CD4-positive, alpha-beta T cell (primary cell): ENCODE measurements around the gene GALNTL6. TPM values are rescaled to one million over a fixed set of nuclear protein-coding genes. Genes with fewer than 3 reads are reported as not detected.

Experiments used
- ATAC-seq: fragments of 200-7000 bp; cut with Tn5 transposase; one replicate; pipeline ENCODE4 v1.10.0; 2022; ENCODE audit warnings: mild to moderate bottlenecking; ENCODE audit not compliant: poor library complexity
- CTCF ChIA-PET: fragments of 350-600 bp; sonication (Branson Sonifier 250); formaldehyde crosslinking; loops from one replicate; lab custom pipeline; 2021; ENCODE audit warnings: antibody characterized with exemption, inconsistent platforms; lab: Charles Lee
- POLR2A ChIA-PET: fragments of 350-600 bp; sonication (Branson Sonifier 250); formaldehyde crosslinking; loops from one replicate; lab custom pipeline; 2021; ENCODE audit warnings: antibody characterized with exemption, inconsistent platforms; lab: Charles Lee
- DNase-seq, 14 experiments: peaks; one replicate each; pipeline ENCODE4 v3.0.0-alpha.2; 2013 to 2020; ENCODE audit warnings: mixed read lengths in 2 of 14
- H3K27ac ChIP-seq, 2 donors: one replicate each; pipeline versions ENCODE4 v1.5.1 to v1.7.0; 2013; ENCODE audit warnings: low read length in 2 of 2, low read depth in 1 of 2, mild to moderate bottlenecking in 1 of 2
- H3K27me3 ChIP-seq, 2 experiments: 1 replicate in 1 of 2; 2 replicates in 1 of 2; pipeline versions ENCODE4 v1.6.1 to v1.7.0; 2013; ENCODE audit warnings: low read length in 2 of 2, control low read depth in 1 of 2, mild to moderate bottlenecking in 1 of 2, moderate library complexity in 1 of 2; ENCODE audit not compliant: insufficient read depth in 2 of 2, control insufficient read depth in 1 of 2
- H3K36me3 ChIP-seq: one replicate; pipeline ENCODE4 v1.6.1; 2013; ENCODE audit warnings: low read length, control low read depth; ENCODE audit not compliant: insufficient read depth
- H3K4me1 ChIP-seq: one replicate; pipeline ENCODE4 v1.6.1; 2013; ENCODE audit warnings: low read length, control low read depth; ENCODE audit not compliant: insufficient read depth
- H3K4me3 ChIP-seq: one replicate; pipeline ENCODE4 v1.5.1; 2013; ENCODE audit warnings: mild to moderate bottlenecking, low read length, moderate library complexity
- H3K9me3 ChIP-seq, 2 experiments: 1 replicate in 1 of 2; 2 replicates in 1 of 2; pipeline versions ENCODE4 v1.6.1 to v1.7.0; 2013; ENCODE audit warnings: low read length in 2 of 2, mild to moderate bottlenecking in 2 of 2, control low read depth in 1 of 2, moderate library complexity in 1 of 2; ENCODE audit not compliant: control insufficient read depth in 1 of 2, insufficient read depth in 1 of 2
- H3K27ac Mint-ChIP-seq: one replicate; pipeline ENCODE4 v1.8.0; 2020; ENCODE audit warnings: mixed read lengths
- H3K27me3 Mint-ChIP-seq: one replicate; pipeline ENCODE4 v1.8.0; 2021; ENCODE audit warnings: mixed read lengths
- H3K36me3 Mint-ChIP-seq: one replicate; pipeline ENCODE4 v1.8.0; 2021; ENCODE audit warnings: low read depth, mixed read lengths
- H3K4me1 Mint-ChIP-seq: one replicate; pipeline ENCODE4 v1.8.0; 2021; ENCODE audit warnings: low read depth, mixed read lengths
- H3K4me3 Mint-ChIP-seq: one replicate; pipeline ENCODE4 v1.8.0; 2020; ENCODE audit warnings: mild to moderate bottlenecking, mixed read lengths
- H3K9me3 Mint-ChIP-seq: one replicate; pipeline ENCODE4 v1.8.0; 2020; ENCODE audit warnings: mixed read lengths
- CTCF ChIP-seq: fragments of 200-600 bp; IDR thresholded peaks from one replicate; pipeline ENCODE4 v1.8.0; 2022; ENCODE audit warnings: antibody characterized with exemption, mild to moderate bottlenecking
- intact Hi-C, 2 experiments: fragments of 100-400 bp; cut with DNase I in 1 of 2; cut with micrococcal nuclease in 1 of 2; formaldehyde crosslinking; loops; one replicate each; pipeline versions ENCODE4 v1.15.1 to v1.9.0; 2023 to 2025; cut with DNase I, micrococcal nuclease
- total RNA-seq, 174 experiments: library from RNA in 2 of 174; stranded (reverse) in 2 of 174; gene quantifications; one replicate each; pipeline ENCODE4 v1.2.3 and lab custom pipeline; 2021 to 2026

Gene GALNTL6
- total RNA-seq, 2 experiments from 2014 or later = not detected

DNA sequence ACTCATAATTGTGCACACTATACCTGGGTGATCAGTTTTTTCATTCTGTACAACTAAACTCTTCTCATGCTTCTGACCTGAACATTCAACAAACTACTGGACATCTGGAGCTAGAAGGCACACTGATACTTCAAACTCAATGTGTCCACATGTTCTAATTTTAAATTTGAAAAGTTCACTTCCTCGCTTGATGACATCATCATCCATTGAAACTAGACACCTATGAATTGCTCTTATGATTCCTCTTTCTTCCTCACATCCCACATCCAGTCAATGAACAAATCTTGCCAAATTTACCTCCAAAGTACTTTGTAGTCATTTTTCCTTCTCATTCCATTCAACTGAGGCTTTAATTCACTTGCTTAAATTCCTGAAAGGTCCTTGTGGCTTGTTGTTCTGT is 549.4 kb downstream of the GALNTL6 start:
- no peak for ATAC-seq
- no peaks in the 10 kb centered on the region for H3K36me3 Mint-ChIP-seq
- H3K27ac Mint-ChIP-seq = no peak overlapping the region

DNA sequence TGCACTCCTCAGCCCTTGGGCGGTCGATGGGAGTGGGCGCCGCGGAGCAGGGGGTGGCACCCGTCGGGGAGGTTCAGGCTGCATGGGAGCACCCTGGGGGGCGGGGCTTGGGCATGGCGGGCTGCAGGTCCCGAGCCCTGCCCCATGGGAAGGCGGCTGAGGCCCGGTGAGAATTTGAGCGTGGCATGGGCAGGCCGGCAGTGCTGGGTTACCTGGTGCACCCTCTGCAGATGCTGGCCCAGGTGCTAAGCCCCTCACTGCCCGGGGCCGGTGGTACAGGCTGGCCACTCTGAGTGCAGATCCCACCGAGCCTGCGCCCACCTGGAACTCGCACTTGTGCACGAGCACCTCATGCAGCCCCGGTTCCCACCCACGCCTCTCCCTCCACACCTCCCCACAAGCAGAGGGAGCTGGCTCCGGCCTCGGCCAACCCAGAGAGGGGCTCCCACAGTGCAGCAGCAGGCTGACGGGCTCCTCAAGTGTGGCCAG is 556.3 kb downstream of the GALNTL6 start:
- Histone ChIP-seq H3K4me3 (no peak overlapping the region), H3K4me1 (no peaks in the 10 kb centered on the region), H3K9me3 (peaks cover 0 to 9% of the 10 kb centered on the region in 2 experiments), H3K27me3 (no peaks in the 10 kb centered on the region), H3K36me3 (no peaks in the 10 kb centered on the region), H3K27ac (no peak overlapping the region)
- Mint-ChIP-seq H3K9me3 (peaks cover 4% of the 10 kb centered on the region), H3K36me3 (no peaks in the 10 kb centered on the region), H3K27me3 (no peaks in the 10 kb centered on the region), H3K27ac (no peak overlapping the region), H3K4me3 (no peak overlapping the region), H3K4me1 (no peaks in the 10 kb centered on the region)
- intact Hi-C loops = no loop called here
- CTCF ChIA-PET = no interaction called here
- DNase-seq = peak in 1 of 14 experiments; percentile 7
- POLR2A ChIA-PET = no interaction called here
- ATAC-seq = no peak
- no peak for TF ChIP-seq CTCF

More for the DNA sequence above, 549.4 kb downstream of the GALNTL6 start:
- TF ChIP-seq CTCF = no peak
- H3K9me3 ChIP-seq = no peaks in the 10 kb centered on the region
- no peak overlapping the region for H3K4me3 Mint-ChIP-seq
- no peaks in the 10 kb centered on the region for H3K27me3 ChIP-seq
- no peaks in the 10 kb centered on the region for H3K27me3 Mint-ChIP-seq
- ChIA-PET CTCF (no interaction called here), POLR2A (no interaction called here)
- no peak overlapping the region for H3K27ac ChIP-seq
- H3K4me1 ChIP-seq = no peaks in the 10 kb centered on the region
- no peaks in the 10 kb centered on the region for H3K4me1 Mint-ChIP-seq
- H3K9me3 Mint-ChIP-seq = peaks cover 10% of the 10 kb centered on the region
- DNase-seq = no peak
- intact Hi-C loops = no loop called here
- H3K4me3 ChIP-seq = no peak overlapping the region
- no peaks in the 10 kb centered on the region for H3K36me3 ChIP-seq

DNA sequence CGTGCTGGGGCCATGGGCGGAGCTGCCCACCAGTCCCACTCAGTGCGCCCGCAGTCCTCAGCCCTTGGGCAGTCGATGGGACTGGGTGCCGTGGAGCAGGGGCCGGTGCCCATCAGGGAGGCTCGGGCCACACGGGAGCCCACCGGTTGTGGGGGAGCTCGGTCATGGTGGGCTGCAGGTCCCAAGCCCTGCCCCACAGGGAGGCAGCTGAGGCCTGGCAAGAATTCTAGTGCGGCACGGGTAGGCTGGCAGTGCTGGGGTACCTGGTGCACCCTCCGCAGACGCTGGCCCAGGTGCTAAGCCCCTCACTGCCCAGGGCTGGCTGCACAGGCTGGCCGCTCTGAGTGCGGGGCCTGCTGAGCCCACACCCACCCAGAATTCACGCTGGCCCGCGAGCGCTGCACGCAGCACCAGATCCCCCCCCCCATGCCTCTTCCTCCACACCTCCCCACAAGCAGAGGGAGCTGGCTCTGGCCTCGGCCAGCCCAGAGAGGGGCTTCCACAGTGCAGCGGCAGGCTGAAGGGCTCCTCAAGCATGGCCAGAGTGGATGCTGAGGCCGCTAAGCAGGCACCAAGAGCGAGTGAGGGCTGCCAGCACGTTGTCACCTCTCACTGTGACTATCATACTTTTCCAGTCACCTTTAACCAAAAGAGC is 564.4 kb downstream of the GALNTL6 start:
- CTCF ChIA-PET = no interaction called here

More for the DNA sequence above, 564.4 kb downstream of the GALNTL6 start:
- no peaks in the 10 kb centered on the region for H3K27me3 ChIP-seq
- Mint-ChIP-seq H3K4me1 (no peaks in the 10 kb centered on the region), H3K27ac (no peak overlapping the region), H3K9me3 (no peaks in the 10 kb centered on the region), H3K27me3 (no peaks in the 10 kb centered on the region), H3K4me3 (no peak overlapping the region), H3K36me3 (no peaks in the 10 kb centered on the region)
- ATAC-seq (no peak), DNase-seq (peak in 1 of 14 experiments; percentile 4)
- no peaks in the 10 kb centered on the region for H3K4me1 ChIP-seq
- POLR2A ChIA-PET = no interaction called here
- H3K27ac ChIP-seq = no peak overlapping the region
- H3K4me3 ChIP-seq = no peak overlapping the region
- TF ChIP-seq CTCF = no peak
- intact Hi-C loops = no loop called here
- no peaks in the 10 kb centered on the region for H3K36me3 ChIP-seq
- H3K9me3 ChIP-seq = peaks cover 0 to 17% of the 10 kb centered on the region in 2 experiments
